ENCODE measurements around the gene TOMM5.
A peak's percentile ranks its signal among the peaks of the same experiment; 100 is the strongest.

Gene TOMM5

DNA sequence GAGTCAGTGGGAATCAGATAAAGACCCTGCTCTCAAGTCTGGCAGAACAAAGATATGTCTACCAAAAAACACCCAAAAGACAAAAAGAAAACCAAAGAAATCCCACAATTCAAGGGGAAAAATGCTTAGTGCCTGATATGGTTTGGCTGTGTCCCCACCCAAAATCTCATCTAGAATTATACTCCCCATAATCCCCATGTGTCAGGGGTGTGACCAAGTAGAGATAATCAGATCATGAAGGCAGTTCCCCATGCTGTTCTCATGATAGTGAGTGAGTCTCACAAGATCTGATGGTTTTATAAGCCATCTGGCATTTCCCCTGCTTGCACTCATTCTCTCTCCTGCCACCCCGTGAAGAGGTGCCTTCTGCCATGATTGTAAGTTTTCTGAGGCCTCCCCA, 29.6 kb downstream of the TOMM5 start:
- DNase-seq (ENCODE audit: low spot score) = no peak

DNA sequence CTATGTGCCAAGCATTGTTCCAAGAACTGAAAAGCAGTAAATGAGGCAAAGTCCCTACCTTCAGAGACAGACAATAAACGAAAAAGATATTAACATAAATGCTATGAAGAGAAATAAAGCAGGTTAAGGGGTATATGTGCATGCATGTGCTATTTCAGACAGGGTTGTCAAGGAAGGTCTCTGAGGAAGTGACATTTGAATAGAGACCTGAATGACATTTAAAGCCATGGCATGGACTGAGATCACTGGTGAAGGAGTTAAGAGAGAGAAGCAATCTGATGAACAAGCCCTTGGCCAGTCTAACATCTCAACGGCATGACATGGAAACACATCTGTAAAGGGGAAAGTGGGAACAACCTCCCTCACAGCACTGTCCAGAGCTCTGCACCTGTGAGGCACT, 30.7 kb downstream of the TOMM5 start:
- DNase-seq (ENCODE audit: low spot score) = no peak

DNA sequence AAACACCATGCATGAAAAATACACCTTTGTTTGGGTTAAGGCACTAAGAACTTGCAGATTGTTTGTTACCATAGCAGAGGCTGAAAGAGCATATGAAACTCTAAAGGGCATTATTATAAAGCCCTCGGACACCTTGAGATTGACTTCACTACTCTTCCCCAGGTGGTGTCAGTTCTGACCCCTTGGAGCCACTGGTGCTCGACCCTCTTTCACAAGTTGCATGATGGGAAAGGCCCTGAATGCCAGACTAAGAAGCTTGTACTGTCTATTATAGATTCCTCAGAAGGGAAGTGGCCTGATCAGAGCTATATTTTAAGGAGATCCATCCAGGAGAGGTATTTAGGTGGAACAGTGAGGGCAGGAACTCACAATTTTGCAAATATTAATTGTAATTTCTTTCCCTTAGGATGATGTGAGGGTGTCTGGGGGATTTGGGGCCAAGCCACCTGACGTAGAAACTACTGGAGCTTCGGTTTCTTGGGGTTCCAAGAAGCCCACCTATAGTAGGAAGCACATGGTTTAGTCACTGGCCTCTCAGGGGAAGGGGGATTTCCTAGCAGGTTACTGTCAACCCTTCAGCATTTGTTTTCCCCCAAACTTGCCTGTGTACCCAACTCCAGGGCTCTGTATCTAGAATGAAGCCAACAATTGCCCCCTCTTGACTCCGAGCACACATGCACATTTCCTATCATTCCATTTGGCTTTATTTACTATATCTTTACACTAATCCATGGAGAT, 32.4 kb downstream of the TOMM5 start:
- DNase-seq (ENCODE audit: low spot score) = no peak

DNA sequence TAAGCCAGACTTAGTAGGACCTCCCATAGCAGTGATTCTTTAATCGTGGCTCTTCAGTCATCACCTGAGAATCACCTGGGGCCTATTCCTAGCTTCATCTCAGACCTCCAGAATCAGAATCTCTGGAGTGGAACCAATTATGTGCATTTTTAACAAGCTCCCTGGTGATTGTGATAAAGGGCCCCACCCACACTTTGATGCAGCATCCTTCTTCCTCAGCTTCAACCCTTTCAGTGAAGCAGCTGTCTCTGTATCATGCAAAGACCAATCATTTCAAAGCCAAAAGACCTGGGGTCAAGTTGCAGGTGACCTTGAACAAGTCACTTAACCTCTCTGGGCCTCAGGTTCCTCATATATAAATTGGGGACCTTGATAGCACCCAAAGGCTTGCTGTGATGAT, 33.3 kb downstream of the TOMM5 start:
- DNase-seq (ENCODE audit: low spot score) = no peak

DNA sequence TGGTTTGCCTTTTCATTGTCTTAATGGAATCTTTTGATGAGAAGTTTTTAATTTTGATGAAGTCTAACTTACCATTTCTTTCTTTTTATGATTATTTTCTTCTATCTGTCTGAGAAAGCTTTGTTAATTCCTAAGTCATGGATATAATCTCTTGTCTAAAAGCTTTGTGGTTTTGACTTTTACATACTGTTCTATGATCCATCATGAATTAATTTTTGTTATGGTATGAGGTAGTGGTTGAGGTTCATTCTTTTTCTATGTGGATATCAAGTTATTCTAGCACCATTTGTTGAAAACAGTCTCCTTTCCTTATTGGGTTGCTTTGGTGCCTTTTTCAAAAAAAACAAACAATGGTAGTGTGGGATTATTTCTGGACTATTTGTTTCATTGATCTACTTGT, 36.6 kb downstream of the TOMM5 start:
- no peak for DNase-seq (ENCODE audit: low spot score)

DNA sequence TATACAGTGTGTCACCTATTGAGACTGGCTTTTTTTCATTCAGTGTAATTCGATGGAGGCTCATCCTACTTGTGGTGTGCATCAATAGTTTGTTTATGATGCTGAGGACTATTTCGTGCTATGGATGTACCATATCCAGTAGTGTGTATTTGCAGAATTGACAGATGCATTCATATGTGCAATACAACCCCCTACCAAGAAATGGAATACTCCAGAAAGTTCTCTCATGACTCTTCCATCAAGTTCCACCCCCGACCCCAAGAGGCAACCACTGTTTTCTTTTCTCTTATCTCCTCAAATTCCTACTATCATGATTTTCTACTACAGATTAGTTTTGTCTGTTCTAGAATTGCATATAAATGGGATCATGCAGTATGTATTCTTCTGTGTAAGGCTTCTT, 38.1 kb downstream of the TOMM5 start:
- DNase-seq (ENCODE audit: low spot score) = no peak

DNA sequence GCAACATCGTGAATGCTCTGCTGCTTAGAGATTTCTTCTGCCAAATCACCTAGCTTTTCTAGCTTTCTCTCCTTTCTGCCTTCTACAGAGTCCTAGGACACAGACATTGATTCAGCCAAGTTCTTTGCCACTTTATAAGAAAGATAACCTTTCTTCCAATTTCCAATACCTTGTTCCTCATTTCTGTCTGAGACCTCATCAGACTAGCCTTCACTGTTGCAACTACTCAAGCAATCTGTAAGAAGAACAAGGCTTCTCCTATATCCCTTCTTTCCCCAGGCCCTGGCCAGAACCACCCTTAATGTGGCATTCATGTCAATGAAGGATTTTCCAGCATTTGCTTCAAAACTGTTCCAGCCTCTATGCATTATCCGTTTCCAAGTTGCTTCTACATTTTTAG, 40.5 kb downstream of the TOMM5 start:
- DNase-seq (ENCODE audit: low spot score) = no peak

DNA sequence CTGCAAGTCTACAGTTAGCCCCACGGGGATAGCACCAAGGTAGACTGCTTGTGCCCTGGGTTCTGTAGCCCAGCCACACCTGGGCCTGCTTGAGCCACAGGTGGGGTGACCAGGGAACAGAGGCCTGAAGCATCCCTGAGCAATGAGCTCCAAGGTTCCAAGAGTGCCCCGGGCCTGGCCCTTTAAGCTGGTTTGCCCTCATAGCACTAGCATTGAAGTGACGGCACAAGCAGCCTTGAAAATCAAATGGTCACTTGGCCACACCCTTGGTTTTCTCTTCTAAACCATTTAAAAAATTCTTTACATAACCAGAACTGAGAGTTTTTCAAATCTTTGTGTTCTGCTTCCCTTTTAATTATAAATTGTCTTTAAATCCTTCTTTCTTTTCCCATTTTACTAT, 40.9 kb downstream of the TOMM5 start:
- no peak for DNase-seq (ENCODE audit: low spot score)

DNA sequence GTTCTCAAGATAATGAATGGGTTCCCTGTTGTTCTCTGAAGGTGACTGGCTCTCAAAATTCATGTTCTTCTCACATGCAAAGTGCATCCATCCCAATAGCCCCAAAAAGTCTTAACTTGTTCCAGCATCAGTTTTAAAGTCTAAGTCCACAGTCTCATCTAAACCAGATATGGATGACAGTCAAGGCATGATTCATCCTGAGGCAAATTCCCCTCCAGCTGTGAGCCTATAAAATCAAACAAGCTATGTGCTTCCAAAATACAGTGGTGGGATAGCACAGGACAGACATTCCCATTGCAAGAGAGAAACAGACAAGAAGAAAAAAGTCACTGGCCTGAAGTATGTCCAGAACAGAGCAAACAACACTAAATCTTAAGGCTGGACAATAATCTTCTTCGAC, 41.6 kb downstream of the TOMM5 start:
- DNase-seq (ENCODE audit: low spot score) = no peak

DNA sequence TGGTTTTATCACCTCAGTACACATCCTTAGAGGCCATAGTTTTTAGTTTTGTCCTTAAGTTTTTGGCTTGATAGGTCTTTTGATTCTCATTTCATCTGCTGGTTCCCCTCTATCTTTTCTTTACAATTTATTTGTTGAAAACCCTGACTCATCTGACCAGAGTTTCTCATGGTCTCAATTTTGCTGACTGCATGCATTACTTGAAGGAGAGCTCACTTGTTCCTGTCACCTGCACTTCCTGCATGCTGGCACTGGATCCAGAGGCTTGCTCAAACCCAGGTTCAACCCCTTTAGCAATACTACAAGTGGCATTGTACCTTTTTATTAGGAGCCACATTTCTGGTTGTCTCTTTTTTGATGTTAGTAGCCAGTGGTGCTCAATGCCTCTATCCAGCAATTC, 42.9 kb downstream of the TOMM5 start:
- DNase-seq (ENCODE audit: low spot score) = no peak

DNA sequence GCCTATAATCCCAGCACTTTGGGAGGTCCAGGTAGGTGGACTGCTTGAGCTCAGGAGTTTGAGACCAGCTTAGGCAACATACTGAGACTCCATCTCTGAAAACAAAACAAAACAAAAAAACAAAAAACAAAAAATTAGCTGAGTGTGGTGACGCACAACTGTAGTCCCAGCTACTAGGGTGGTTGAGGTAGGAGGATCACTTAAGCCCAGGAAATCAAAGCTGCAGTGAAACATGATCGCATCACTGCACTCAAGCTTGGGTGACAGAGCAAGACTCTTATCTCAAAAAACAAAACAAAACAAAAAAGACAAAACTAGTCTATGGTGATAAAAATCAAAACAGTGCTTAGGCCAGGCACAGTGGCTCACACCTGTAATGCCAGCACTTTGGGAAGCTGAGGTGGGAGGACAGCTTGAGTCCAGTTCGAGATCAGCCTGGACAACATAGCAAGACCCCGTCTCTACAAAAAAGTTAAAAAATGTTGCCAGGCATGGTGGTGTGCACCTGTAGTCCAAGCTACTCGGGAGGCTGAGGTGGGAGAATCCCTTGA, 45.0 kb downstream of the TOMM5 start:
- no peak for DNase-seq (ENCODE audit: low spot score)

DNA sequence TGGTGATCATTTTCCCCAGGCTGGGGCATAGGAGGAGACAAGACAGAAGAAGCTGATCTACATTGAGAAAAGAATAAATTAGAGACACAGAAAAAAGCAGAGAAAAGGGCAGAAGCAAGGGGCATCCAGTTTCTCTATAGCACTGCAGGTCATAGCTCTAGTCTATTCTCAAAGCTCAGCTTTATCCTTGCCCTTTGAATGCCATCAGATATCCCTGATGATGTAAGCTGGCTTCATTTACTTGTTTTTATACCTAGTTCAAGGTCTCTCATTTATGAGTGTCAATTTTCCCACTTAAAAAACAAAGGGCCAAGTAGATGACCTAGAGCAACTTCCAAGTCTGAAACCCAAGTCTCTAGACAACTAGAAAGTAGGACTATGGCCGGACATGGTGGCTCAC, 48.9 kb downstream of the TOMM5 start:
- DNase-seq (ENCODE audit: low spot score) = no peak

DNA sequence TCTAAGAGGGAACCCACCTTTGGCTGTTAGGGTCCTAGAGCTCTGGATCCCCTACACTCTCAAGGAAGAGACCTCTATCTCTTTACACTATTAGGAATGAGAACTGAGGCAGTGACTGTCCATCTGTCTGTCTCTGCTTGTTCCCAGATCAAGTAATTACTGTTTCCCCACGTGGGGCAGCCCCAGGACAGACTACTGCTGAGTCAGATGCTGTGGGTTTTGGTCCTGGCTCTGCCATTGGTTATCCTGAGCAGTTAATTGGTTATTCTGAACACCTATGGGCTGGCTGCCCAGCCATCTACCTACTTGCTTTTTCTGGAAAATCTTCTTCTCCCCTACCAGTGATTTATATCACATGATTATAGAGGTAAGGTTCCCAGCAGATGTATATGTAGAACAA, 49.5 kb downstream of the TOMM5 start:
- DNase-seq (ENCODE audit: low spot score) = no peak

DNA sequence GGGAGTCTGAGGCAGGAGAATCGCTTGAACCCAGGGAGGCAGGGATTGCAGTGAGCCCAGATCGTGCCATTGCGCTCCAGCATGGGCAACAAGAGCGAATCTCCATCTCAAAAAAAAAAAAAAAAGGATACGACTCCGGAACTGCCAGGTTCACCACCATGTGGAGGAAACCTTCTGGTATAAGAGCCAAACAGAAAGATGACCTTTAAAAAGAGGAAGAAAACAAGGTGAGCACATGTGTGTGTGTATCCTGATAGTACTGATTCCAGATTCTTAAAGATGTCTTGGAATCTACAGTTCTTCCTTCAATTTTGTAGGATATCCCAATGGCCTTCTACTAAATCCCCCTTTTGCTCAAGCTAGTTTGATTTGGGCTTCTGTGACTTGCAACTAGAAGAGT, 49.9 kb downstream of the TOMM5 start:
- no peak for DNase-seq (ENCODE audit: low spot score)

DNA sequence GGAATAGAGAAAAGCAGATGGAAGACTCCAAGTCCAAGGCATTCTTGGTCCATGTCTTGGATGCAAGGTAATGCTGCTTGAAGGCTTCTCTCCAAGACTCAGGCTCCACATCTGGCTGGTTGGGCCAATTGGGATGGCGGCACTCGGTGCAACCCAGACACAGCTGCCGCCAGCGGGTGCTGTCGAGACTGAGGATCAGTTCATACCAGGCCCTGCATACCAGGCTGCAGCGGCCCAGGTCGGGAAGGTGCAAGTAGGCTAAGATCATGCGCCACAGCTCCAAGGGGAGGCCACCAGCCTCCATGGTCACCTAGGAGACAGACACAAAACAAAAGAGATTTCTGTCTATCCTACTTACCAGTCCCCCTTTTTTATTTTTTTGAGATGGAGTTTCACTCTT, 50.9 kb downstream of the TOMM5 start:
- no peak for DNase-seq (ENCODE audit: low spot score)

DNA sequence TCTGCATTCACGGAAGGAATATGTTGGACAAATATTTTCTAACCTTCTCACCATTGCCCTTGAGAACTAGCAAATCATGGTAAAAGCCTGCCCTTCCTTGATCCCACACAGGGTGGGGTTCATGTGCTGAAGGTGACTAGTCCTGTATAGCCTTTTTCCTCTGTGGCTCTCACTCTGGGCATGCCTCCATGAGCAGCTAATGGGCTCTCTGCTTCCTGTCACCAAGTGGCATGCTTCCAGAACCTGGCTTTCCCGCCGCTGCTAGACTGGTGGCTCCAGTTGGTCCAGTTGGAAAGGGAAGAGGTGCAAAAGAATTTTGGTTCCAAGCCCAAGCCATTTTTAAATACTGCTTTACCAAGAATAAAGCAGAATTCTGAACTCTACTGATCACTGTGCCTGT, 51.8 kb downstream of the TOMM5 start:
- no peak for DNase-seq (ENCODE audit: low spot score)

DNA sequence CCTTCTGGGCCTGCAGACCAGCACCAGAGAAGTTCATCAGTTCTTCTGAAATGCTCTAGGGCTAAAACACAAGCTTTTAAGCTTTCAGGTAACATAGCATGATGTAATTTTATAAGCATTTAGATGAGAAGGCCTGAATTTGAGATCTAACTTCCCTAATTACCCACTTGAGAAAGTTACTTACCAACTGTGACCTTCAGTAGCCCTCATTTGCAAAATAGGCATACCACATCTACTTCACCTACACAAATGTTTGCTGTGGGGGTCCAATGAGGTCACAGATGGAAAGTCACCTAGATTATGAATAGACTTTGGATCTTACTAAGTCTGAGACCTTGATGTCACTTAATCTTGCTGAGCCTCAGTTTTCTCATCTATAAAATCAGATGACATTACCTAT, 52.8 kb downstream of the TOMM5 start:
- DNase-seq (ENCODE audit: low spot score) = peak; percentile 44
